Measurements from ENCODE around the gene NEURL3.

- TF ChIP-seq POLR2A (IDR thresholded peaks at IDR 0.05; ENCODE audit: low read depth, low read length): no peak
- no peak for TF ChIP-seq POLR2AphosphoS5 (IDR thresholded peaks at IDR 0.05; ENCODE audit: low read depth, low read length)
- no peak for TF ChIP-seq TAF1 (IDR thresholded peaks at IDR 0.05; ENCODE audit: borderline replicate concordance, low read depth, low read length)
These were observed 30.2 kb upstream of the NEURL3 start for GRCh38 chr2:96535331-96535730.

All from GM12892 (cell line).